Nephron (organoid): ENCODE results near the gene CST6.

Experiments
- H3K27ac Mint-ChIP-seq, 3 experiments: 2 replicates each; pipeline ENCODE4 v1.8.0; 2020; ENCODE audit warnings: mixed read lengths in 3 of 3, mild to moderate bottlenecking in 2 of 3, moderate library complexity in 1 of 3
- H3K27me3 Mint-ChIP-seq: 2 replicates; pipeline ENCODE4 v1.8.0; 2021; ENCODE audit warnings: low read depth, mild to moderate bottlenecking, moderate library complexity, mixed read lengths
- H3K36me3 Mint-ChIP-seq: 2 replicates; pipeline ENCODE4 v1.8.0; 2020; ENCODE audit warnings: low read depth, mixed read lengths
- H3K4me1 Mint-ChIP-seq: 2 replicates; pipeline ENCODE4 v1.8.0; 2020; ENCODE audit warnings: mixed read lengths
- H3K4me3 Mint-ChIP-seq, 3 experiments: 2 replicates each; pipeline ENCODE4 v1.8.0; 2020; ENCODE audit warnings: mild to moderate bottlenecking in 3 of 3, mixed read lengths in 3 of 3, moderate library complexity in 2 of 3
- H3K9me3 Mint-ChIP-seq: 2 replicates; pipeline ENCODE4 v1.8.0; 2020; ENCODE audit warnings: mixed read lengths
- TF ChIP-seq, protein P1 (sequence below), 3 experiments: fragments of 200-600 bp; sonication (generic); IDR thresholded peaks; one replicate each; pipeline ENCODE4 v1.5.0; 2021; ENCODE audit warnings: antibody characterized with exemption in 3 of 3; ENCODE audit not compliant: unreplicated experiment in 3 of 3

CST6 gene

DNA sequence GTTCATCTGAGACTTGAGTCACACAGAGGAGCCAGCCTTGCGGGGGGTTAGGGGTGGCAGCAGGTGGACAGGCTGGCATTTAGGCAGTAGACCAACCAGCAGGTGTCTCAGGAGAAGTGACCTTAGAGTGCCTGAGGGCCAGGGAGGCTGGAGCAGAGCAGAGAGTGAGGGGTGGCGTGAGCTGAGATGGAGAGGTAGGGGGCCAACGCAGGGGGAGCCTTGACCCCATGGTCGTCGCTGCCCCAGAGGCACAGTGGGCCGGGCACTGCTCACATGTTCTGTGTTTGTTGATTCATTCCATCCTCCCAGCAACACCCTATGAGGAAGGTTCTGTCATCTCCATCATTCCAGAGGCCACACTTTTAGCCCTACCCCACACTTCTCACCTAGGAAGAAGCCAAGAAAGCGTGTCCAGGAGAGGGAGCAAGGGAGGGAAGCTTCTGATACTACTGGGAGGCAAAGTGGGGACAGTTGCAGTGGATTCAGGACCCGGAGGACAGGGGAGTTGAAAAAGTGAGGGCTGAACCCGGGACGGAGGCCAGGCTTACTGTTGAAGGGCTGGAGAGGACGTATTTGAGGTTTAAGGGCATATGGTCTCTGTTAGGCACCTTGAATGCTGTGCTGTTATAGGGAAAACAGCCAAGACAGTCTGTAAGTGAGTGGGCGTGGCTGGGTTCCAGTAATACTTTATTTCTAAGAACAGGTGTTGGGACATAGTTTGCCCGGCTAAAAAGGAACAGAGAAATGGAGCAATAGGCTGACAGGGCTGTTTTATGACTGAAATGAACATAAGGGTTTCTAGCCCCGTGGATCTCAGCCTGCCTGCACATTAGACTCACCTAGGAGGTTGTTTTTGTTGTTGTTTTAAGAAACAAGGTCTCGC lies 43.0 kb upstream of the CST6 start:
- Mint-ChIP-seq H3K27me3 (peaks cover 3% of the 10 kb centered on the region), H3K27ac (no peak overlapping the region), H3K4me1 (peaks cover 12% of the 10 kb centered on the region), H3K9me3 (no peaks in the 10 kb centered on the region), H3K4me3 (no peak overlapping the region), H3K36me3 (peaks cover 59% of the 10 kb centered on the region)
- TF ChIP-seq, protein P1, sequence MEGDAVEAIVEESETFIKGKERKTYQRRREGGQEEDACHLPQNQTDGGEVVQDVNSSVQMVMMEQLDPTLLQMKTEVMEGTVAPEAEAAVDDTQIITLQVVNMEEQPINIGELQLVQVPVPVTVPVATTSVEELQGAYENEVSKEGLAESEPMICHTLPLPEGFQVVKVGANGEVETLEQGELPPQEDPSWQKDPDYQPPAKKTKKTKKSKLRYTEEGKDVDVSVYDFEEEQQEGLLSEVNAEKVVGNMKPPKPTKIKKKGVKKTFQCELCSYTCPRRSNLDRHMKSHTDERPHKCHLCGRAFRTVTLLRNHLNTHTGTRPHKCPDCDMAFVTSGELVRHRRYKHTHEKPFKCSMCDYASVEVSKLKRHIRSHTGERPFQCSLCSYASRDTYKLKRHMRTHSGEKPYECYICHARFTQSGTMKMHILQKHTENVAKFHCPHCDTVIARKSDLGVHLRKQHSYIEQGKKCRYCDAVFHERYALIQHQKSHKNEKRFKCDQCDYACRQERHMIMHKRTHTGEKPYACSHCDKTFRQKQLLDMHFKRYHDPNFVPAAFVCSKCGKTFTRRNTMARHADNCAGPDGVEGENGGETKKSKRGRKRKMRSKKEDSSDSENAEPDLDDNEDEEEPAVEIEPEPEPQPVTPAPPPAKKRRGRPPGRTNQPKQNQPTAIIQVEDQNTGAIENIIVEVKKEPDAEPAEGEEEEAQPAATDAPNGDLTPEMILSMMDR (IDR thresholded peaks at IDR 0.05; ENCODE audit: unreplicated experiment in 3 of 3), result no peak

DNA sequence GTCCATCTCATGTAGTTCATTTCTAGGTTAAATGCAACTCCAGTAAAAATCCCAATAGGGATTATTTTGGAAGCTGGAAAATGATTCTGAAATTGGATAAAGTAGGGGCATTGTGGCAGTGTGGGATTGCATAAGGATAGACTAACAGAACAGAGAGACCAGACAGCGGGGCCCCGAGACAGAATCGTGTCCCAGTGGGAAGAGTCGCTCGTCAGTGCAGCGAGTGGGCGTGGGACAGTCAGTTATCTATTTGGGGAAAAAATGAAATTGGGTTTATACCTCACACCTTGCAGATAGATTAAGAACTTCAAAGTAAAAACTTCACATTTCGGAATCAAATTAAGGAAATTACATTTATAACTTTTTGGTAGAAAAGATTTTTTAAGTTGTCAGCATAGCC lies 39.7 kb upstream of the CST6 start:
- TF ChIP-seq, protein P1 (IDR thresholded peaks at IDR 0.05; ENCODE audit: unreplicated experiment in 3 of 3), result no peak
- Mint-ChIP-seq H3K36me3 (peaks cover 53% of the 10 kb centered on the region), H3K4me1 (peaks cover 9% of the 10 kb centered on the region), H3K27ac (no peak overlapping the region), H3K9me3 (no peaks in the 10 kb centered on the region), H3K27me3 (peaks cover 3% of the 10 kb centered on the region), H3K4me3 (no peak overlapping the region)

DNA sequence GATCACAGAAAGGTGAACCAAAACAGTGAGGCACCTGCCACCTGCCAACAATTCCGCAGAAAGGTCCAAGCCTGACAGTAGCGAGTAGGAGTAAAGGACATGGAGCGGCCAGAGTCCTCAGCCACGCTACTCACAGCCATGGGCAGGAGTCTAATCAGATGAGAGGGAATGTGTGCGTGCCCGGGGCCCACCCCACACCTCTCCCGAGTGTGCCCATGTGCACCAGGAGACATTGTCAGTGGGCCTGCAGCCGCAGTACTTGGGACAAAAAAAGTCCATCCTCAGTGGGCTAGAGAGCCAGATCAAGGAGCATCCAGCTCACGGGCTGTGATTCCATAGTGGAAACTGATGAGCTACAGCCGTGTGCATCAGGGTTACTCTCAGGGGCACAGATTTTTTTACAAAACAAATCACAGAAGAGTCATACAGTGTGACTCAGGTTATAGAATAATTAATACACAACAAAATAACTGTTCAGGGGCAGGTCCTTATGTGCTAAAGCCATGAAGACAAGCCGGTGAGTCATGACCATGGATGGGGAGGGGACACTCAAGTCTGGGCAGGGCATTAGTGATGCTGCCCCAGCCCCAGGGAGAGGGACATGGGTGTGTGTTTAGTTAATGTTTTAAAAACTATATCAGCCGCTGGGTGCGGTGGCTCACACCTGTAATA lies 38.2 kb upstream of the CST6 start:
- no peaks in the 10 kb centered on the region for H3K9me3 Mint-ChIP-seq
- H3K4me3 Mint-ChIP-seq, result no peak overlapping the region
- TF ChIP-seq, protein P1 (IDR thresholded peaks at IDR 0.05; ENCODE audit: unreplicated experiment in 3 of 3), result no peak
- H3K27me3 Mint-ChIP-seq, result peaks cover 3% of the 10 kb centered on the region
- H3K27ac Mint-ChIP-seq, result no peak overlapping the region
- H3K4me1 Mint-ChIP-seq, result peaks cover 6% of the 10 kb centered on the region
- H3K36me3 Mint-ChIP-seq, result peaks cover 46% of the 10 kb centered on the region

DNA sequence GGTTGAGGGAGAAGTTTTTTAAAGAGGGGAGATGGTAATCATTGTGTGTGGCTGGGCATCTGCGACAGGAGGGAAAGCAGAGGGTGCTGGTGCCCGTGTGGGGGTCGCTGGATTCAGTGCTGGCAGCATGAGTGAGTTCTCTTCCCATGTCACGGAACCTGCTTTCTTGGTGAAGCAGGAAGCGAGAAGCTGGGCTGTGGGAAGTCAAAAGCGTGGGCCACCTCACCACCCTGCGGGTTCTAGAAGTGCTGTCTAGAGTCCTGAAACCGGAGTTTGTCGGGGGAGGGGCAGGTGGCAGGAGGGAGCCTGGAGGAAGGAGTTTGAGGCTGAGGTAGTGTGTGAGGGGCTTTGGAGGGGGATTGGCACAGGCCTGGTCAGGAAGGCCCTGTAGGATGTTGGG lies 36.0 kb upstream of the CST6 start:
- Mint-ChIP-seq H3K27me3 (no peaks in the 10 kb centered on the region), H3K4me1 (no peaks in the 10 kb centered on the region), H3K9me3 (no peaks in the 10 kb centered on the region), H3K27ac (no peak overlapping the region), H3K36me3 (peaks cover 40% of the 10 kb centered on the region), H3K4me3 (no peak overlapping the region)
- TF ChIP-seq, protein P1 (IDR thresholded peaks at IDR 0.05; ENCODE audit: unreplicated experiment in 3 of 3), result no peak

DNA sequence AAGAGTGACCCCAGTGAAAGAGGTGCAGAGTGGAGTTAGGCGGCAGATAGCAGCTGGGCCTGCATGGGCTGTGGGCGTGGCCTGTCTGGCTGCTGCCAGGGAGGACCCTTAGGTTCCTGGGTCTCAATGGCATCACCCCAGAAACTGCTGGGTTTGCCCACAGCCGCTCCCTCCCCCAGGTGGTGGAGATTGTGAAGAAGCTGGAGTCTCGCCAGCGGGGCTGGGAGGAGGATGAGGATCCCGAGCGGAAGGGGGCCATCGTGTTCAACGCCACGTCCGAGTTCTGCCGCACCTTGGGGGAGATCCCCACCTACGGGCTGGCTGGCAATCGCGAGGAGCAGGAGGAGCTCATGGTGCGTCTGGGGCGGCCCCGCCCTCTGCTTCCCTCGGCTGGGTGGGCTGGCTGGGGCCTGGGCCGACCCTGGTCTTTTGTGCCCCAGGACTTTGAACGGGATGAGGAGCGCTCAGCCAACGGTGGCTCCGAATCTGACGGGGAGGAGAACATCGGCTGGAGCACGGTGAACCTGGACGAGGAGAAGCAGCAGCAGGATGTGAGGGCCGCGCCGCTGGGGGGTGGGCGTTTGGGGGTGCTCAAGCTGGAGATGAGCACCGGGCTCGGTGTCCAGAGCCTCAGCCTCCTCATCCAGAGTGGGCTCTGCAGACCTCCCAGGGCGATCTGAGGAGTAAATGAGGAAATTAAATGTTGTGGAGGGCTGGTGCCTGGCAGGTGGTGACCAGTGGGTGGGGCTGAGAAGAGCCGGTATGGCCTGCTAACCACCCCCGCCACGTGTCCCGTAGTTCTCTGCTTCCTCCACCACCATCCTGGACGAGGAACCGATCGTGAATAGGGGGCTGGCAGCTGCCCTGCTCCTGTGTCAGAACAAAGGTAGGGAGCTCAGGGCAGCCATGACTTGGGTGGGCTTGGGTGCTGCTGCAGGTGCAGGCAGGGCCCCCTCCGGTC lies 35.3 kb upstream of the CST6 start:
- Mint-ChIP-seq H3K27ac (no peak overlapping the region), H3K36me3 (peaks cover 39% of the 10 kb centered on the region), H3K4me1 (no peaks in the 10 kb centered on the region), H3K4me3 (no peak overlapping the region), H3K27me3 (no peaks in the 10 kb centered on the region), H3K9me3 (no peaks in the 10 kb centered on the region)
- TF ChIP-seq, protein P1 (IDR thresholded peaks at IDR 0.05; ENCODE audit: unreplicated experiment in 3 of 3), result no peak
